HG03139 (cell line): ENCODE measurements around the gene RWDD3.
A peak's percentile ranks its signal among the peaks of the same experiment; 100 is the strongest.

Source experiments
- ATAC-seq: cut with Tn5 transposase; IDR thresholded peaks from one replicate; pipeline ENCODE4 v1.9.1; 2021; ENCODE audit not compliant: unreplicated experiment

The RWDD3 gene, protein sequence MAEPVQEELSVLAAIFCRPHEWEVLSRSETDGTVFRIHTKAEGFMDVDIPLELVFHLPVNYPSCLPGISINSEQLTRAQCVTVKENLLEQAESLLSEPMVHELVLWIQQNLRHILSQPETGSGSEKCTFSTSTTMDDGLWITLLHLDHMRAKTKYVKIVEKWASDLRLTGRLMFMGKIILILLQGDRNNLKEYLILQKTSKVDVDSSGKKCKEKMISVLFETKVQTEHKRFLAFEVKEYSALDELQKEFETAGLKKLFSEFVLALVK

DNA sequence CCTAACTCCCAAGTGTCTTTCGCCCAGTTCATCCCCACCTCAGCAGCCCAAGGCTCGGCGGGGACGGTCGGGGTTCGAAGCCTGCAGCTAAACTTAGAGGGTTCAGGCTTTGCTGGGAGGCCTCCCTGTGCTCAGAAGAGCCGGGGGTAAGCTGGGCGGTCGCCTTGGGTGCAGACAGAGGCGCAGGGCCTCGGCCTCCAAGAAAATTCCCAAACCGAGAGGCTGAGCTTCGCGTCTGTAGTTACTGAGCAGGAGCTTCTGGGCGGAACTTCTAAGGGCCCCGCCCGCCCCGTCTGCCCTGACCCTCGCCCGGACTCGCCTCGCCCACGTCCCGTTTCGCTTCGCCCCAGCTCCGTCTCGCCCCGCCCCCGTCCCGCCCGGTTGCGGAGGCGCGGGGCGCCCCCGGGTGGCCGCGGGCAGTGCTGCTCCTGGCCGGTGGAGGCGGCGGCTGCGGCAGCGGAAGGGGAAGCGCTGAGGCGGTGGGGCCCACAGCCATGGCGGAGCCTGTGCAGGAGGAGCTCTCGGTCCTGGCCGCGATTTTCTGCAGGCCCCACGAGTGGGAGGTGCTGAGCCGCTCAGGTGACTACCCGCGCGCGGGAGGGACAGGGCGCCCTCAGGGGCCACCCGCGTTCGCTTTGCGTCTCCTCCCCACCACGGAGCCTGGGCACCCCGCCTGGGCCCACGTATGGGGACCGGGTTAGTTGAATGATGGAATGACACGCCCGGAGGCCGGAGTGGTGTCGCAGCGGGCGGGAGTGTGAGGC is at the start of gene RWDD3:
TSS of gene RWDD3 (plus strand) at position 474 of the 764 bp plus-strand sequence. CDS start at position 495, 21 bp downstream.
- ATAC-seq = peak; percentile 98

DNA sequence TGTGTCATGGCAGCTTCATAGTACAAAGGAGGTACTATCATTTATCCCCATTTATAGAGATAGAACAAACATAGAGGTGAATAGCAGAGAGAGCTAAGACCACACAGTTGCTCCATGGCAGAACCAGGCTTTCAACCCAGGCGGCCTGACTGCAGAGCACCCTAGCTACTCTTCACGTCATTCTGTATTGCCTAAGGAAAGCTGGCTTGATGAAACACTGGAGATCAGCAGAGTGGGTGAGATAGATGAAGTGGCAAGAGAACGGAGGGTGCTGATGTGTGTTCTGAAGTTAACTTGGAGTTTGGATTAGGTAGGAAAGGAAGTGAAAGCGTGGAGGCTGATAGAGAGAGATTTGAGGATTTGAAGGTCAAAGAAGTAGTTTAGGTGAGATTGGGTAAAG is 47.9 kb upstream of the RWDD3 start:
- no peak for ATAC-seq

DNA sequence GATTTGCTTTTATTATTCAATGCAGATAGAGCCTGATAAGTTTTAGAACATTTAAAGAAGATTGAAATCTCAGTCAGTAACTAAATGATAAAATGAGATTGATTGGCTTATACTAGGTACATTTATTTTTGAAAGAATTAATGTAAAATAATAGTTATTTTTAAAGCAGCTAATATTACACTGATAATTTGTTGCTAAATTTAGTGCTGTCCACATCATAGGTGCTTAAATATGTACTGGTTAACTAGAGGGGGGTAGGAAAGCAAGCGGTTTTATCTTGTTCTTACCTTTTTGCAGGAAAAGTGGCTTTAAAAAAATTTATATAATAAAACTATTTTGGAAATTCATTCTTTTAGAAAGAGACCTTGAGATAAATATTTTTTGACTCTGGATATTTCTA is 40.4 kb upstream of the RWDD3 start:
- ATAC-seq = no peak

DNA sequence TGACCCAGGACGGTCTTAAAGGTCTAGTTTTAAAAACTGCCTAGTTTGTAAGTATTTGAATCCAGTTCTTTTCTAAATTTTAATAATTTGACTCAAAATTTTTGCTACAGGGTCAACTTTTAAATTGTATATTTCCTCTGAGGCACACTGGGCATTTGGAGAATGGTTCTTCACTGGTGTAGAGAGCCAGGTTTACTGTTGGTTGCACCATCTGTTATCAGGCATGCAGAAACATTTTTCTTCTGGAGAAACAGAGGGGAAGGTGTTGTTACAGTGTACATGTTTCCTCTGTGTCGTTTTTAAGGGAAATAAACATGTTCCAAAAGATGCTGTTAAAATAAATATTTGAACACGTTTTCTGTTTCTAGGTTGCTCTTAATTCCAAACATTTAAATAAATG is 39.0 kb upstream of the RWDD3 start:
- ATAC-seq = no peak

DNA sequence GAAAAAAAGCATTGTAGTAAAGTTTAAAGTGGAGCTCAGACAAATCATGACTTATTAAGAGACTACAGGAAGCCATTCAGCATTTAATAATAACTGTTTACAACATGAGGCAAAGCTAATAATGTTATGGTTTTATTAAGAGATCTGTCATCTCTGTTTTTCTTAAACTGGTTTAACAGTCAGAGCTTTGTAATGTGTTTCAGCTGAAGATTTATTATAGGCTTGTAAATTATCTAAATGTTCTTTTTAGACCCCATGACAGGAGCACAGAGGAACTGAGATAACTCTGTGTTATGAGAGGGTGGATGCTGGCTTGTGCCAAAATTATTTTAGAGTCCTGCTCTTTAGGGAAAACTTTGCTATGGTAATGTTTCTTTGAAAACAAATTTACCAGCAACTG is 38.0 kb upstream of the RWDD3 start:
- no peak for ATAC-seq

DNA sequence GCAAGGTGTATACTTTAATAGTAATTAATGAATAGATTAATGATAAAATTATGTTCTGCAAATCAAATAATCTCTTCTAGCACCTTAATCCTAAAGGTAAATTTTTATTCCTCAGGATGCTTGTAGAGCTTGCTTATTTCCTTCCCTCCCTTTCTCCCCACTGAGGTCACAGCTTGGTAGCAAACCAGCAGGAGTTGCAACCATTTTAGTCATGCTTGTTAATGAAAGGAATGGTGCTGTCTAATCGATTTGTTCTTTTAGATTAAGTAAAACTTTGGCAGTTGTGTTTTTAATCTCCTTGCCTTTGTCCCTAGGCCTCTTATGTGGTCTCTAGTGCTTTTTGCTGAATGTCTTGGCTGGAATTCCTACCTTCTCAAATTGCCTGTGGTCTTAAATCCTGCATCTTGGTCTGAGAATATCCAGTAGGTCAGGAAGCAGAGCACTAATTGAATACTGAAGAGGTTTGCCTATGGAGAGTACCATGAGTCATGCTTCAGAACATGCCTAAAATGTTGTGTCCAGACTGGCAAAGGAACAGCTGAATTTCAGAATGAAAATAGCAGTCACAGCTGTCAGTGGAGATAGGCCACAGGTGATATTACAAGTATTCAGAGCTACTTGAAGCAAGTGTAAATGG is 36.3 kb upstream of the RWDD3 start:
- no peak for ATAC-seq

DNA sequence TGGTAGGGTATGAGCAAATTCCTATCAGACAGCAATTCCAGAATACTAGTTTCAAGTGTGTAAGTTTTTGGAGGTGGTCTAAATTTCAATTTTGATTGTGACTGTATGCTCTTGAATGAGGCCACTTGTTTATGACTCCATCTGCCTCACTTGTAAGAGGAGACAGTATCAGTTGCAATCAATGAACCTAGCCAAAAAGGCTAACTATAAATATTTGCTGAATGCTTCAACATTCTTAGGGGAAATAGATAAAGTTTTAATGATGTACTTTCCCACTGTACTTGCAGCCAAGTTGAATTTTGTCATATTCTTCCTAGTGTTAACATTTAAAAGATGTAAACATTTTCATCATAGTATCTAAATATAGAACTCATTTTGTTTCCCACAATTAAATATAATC is 32.1 kb upstream of the RWDD3 start:
- ATAC-seq = no peak

DNA sequence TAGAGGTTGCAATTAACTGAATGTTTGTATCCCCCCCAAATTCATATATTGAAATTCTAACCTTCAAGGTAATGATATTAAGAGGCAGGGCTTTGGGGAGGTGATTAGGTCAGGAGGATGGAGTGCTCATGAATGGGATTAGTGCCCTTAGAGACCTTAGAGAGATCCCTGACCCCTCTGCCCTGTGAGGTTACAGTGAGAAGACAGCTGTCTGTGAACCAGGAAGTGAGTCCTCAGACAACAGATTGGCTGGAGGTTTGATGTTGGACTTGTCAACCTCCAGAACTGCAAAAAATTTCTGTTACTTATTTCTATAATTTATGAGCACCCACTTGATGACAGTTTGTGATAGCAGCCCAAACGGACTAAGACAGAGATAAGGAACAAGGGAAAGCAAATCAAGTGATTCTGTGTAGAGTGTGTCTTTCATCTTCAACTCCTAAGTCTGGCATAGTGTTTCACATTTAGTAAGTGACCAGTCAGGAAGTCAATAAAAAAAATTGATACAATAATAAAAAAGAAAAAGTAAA is 30.0 kb upstream of the RWDD3 start:
- no peak for ATAC-seq

DNA sequence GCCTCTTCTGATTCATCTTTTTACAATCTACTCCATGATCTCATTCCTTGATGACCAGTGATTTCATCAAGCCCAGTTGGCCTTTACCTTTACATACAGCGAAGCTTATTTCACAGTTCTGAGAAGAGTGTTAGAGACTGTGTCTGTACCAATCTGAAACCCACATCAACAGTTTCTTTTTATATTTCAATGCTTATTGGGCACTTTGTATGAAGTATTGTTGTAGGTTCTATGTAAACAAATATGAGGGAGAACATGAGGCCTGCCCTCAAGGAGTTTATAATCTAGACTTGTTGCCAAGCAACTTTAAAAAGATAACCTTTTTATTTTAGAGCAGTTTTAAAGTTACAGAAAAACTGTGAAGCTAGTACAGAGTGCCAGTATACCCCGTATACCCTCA is 27.5 kb upstream of the RWDD3 start:
- ATAC-seq = no peak

DNA sequence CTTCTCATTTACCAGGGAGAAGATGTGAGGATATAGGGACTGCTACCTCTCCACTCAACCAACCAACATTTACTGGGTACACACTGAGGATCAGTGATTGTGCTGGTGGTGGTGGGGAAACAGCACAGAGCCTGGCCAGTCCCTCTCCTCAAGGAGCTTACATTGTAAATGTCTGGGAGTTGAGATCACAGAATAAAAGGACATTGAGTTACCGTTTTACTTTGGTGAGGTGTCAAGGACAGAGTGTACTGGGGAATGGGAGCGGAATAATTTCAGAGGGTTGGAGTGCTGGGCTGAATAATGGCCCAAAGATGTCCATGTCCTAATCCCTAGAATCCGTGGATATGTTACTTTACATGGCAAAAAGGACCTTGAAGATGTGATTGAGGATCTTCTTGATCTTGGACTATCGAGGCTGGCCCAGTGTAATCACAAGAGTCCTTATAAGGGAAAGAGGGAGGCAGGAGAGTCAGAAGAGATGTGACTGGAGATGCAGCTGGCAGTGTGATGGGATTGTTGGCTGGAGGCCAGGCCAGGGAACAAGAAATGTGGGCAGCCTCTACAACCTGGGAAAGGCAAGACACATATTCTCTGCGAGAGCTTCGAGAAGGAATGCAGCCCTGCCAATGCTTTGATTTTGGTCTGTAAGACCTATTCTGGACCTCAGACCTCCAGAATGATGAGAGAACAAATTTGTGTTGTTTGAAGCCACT is 26.6 kb upstream of the RWDD3 start:
- no peak for ATAC-seq

DNA sequence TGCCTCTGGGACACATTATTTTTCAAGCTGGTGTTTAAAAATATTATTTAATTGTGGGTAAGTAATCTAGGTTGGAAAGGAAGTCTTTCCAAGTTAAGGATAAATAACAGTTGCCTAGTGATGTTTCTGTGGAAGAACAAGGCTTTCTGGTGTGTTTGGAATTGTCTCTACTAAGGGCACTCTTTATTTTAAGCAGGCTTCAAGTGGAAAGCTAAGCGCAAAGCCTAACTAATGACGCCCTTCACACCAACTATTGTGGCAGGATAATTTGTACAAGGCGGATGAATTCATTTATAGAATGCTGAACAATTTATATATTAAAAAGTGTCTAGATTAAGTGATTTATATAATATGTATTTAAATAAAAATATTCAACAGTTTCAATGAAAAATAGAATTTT is 25.1 kb upstream of the RWDD3 start:
- no peak for ATAC-seq

DNA sequence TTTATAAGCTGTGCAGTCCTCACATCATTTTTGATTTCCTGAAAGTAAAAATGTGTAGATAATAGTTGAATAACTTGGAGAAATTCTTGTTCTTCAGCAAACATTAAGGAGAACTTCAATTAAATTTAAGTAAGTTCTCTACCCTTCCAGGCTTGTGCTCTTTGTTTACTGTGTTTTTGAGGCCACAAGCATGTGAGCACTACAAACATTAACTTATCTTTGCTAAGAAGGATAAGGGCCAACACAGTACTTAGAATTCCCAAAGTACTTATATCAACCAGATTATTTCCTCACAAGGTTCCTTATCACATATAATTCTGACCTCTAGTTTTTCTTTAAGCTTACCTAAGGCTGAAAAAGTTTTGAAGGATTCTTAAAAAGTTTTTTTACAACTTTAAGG is 24.7 kb upstream of the RWDD3 start:
- ATAC-seq = no peak

DNA sequence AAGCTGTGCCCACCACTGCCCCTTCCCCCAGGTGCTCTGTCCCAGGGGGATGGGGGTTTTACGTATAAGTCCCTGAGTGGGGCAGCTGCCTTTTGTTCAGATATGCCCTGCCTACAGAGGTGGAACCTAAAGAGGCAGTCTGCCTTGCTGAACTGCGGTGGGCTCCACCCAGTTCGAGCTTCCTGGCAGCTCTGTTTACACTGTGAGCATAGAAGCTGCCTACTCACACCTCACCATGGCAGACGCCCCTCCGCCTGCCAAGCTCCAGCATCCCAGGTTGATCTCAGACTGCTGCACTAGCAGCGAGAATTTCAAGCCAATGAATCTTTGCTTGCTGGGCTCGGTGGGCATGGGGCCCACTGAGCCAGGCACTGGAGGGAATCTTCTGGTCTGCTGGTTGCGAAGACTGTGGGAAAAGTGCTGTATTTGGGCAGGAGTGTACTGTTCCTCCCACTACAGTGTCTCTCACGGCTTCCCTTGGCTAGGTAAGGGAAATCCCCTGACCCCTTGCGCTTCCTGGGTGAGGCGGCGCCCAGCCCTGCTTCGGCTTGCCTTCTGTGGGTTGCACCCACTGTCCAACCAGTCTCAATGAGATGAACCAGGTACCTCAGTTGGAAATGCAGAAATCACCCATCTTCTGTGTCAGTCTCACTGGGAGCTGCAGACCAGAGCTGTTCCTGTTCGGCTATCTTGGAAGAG is 17.6 kb upstream of the RWDD3 start:
- ATAC-seq = no peak

DNA sequence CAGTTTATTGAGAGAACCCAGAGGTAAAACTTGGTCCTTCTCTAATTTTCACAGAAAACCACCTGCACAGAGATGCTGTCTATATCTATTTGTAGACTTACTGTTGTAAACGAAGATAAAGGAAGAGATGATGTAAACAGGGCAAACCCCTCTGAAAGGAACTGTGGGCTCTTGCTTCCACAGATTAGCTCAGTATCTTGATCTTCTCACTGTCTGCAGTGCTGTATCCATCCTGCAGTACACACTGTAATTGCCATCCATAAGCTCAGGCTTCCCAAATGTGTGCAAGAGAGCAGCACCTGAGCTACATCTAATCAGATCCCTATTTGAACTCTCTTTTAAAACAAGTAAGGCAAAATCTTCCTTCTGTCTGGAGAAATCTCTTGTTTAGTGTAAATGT is 16.6 kb upstream of the RWDD3 start:
- no peak for ATAC-seq

DNA sequence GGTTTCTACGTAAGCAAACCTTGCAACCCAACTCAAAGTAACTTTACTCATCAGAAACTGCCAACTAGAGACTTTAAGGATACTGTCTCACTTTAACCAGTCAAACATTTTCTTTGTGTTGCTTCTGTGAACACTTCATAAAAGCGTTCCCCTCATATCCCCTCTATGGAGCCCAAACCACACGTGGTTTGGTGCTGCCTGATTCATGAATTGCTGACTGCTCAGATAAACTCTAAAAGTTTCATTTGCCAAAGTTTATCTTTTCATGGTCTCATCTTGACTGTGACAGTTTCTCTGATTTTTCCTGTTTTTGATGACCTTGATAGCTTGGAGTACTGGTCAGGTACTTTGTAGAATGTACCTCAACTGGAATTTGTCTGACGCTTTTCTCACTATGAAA is 14.6 kb upstream of the RWDD3 start:
- ATAC-seq = no peak

DNA sequence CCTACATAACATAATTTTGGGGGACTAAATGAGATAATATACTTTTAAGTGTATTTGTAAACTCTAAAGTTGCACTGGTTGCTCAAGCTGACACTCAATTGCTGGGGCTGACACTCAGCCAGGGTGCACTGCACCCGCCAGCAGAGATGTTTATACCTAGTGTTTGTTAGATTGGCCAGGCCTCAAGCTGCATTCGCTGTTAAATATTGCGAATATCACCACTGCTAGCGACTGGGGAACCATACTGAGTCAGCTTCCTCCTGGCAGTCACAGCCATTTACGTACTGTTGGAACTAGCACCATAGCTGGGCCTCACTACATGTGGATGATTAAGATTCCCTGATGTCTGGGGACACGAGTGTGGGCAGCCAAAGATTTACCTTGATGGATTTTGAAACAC is 12.7 kb upstream of the RWDD3 start:
- ATAC-seq = no peak

DNA sequence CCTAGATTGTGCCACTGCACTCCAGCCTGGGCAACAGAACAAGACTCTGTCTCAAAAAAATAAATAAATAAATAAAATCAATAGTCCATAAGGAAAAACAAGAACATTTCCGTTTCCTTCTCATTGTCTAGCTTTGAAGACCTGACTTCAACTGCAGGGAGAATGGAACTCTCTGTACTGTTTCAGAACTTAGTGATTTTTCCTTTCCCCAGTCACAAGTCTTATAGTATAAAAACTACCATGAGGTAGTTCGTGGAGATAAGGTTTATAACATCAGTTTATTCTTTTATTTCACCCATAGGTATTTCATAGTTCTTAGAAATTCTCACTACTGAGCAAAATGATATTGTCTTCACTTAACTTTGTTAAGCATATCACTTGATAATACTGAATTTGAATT is 11.4 kb upstream of the RWDD3 start:
- no peak for ATAC-seq

DNA sequence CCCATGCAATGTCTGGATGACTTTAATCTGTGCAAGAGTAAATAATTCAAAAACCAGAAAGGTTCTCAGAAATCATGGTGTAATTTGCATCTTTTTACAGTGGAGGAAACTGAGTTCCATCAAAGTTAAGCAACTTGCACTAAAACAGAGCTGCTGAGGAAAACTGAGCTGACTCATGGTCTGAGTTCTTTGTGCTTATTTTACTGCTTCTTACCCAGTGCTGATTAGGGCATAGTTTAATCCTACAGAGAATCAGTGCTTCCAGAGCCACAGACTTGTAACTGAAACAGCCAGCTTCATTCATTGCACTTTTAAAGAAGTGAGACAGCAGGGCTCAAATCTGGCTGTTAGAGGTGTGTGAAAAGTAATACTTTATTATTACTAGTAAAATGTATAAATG is 10.9 kb upstream of the RWDD3 start:
- ATAC-seq = no peak

DNA sequence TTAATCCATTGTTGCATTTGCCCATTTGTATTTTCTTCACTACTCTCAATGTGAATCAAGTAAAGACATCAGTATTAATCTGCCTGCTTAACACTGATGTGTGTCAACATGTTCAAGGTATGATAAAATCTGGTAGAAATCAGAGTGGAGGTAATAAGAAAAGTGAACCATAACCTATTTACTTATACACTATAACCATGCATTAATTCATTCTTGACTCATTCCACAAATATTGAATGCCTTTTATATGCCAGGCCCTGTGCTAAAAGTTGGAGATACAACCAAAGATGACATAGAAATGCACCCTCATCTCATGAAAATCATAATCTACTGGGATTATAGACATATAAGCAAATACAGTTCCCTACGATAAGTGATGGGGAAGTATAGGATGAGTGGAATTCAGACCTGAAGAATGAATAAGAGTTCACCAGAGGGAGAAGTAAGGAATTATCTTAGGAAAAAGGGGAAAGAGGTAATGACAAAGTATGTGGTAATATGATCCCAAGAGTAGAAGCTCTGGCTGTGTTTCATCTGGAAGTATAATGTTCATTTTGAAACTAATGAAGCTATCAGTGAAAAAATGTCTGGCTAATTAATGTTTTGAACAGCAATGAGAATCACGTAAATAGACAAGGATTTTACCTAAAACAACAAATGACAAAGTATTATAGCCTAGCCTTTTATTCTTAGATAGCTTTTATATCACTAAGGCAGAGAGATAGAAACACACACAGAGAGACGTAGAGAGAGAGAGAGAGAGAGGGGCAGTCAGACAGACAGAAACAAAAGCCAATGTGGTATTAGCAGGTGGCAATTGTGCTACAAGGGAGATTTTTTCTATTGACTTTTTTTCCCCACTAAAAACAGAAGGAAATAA is 7.0 kb upstream of the RWDD3 start:
- ATAC-seq = no peak

DNA sequence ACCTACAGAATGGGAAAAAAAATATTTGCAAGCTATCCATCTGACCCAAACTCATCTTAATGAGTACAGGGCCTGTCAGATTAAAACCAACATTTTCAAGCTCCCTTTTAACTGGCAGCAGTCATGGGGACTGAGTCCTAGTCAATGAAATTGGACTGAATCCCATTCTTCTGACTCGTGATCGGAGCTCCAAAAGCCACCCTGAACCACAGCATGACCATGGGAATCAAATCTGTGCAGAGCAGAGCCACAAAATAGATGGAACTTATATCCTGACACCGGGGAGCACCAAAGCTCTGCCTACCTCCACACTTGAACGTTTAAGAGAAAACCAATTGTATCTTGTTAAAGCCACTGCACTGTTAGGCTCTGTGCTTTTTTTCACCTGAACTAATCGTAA is 5.0 kb upstream of the RWDD3 start:
- ATAC-seq = no peak
